ENCODE measurements around the gene KYAT1. TPM values are rescaled to one million over a fixed set of nuclear protein-coding genes. Genes with fewer than 3 reads are reported as not detected.

The KYAT1 gene
- total RNA-seq, 1 experiment from 2014 or later, result 27.6 TPM

- Histone ChIP-seq H3K4me3 (peak overlapping the region; percentile 96), H4K20me1 (ENCODE audit: insufficient read depth) (no peaks in the 10 kb centered on the region), H3K4me2 (peak overlapping the region; percentile 97), H3K27me3 (ENCODE audit: insufficient read depth, low read depth) (no peaks in the 10 kb centered on the region), H3F3A (ENCODE audit: insufficient read depth, low read depth) (peaks cover 11% of the 10 kb centered on the region; the same call in 1 of the 2 replicates), H3K9me2 (ENCODE audit: insufficient read depth) (no peaks in the 10 kb centered on the region), H3K4me1 (replicated peaks; ENCODE audit: insufficient read depth) (peaks cover 16% of the 10 kb centered on the region), H3K36me3 (ENCODE audit: low read depth) (0 out of 2 replicates have a peak, but pooled peaks cover 3% of the 10 kb centered on the region), H3K9me3 (ENCODE audit: insufficient read depth, low read depth) (no peaks in the 10 kb centered on the region), H3K79me2 (ENCODE audit: low read depth) (peaks cover 24% of the 10 kb centered on the region), H2AFZ (peak overlapping the region; percentile 99; the same call in 1 of the 2 replicates), H3K27ac (no peak overlapping the region)
- ChIA-PET CTCF (no interaction called here), POLR2A (ENCODE audit: unreplicated experiment) (no interaction called here)
- intact Hi-C loops (cut with micrococcal nuclease; ENCODE audit: unreplicated experiment), result loop anchor here (1.0 to 2.0 kb wide), 2 partner anchors 15 to 153 kb away; no protein-coding TSS in a partner anchor
- peak in 1 of 2 experiments; percentile 9 for DNase-seq
- TF ChIP-seq EZH2 (IDR thresholded peaks at IDR 0.05; ENCODE audit: low read depth) (no peak), CTCF (conservative IDR thresholded peaks at IDR 0.05) (no peak)
- no TSS peak for BruUV-seq (replicated peaks)
Measured at GRCh38 chr9:128787659-128788058, 94.1 kb downstream of the KYAT1 start.

- Histone ChIP-seq H3K4me2 (peak within 1 kb of the TSS; percentile 97), H4K20me1 (ENCODE audit: insufficient read depth) (no peaks in the 10 kb centered on the region), H3K27me3 (ENCODE audit: insufficient read depth, low read depth) (no peaks in the 10 kb centered on the region), H3K36me3 (ENCODE audit: low read depth) (0 out of 2 replicates have a peak, but pooled peaks cover 3% of the 10 kb centered on the region), H3K9me2 (ENCODE audit: insufficient read depth) (no peaks in the 10 kb centered on the region), H3K9me3 (ENCODE audit: insufficient read depth, low read depth) (no peaks in the 10 kb centered on the region), H3K79me2 (ENCODE audit: low read depth) (peaks cover 24% of the 10 kb centered on the region), H3K4me1 (replicated peaks; ENCODE audit: insufficient read depth) (peaks cover 16% of the 10 kb centered on the region), H3F3A (ENCODE audit: insufficient read depth, low read depth) (peaks cover 11% of the 10 kb centered on the region; the same call in 1 of the 2 replicates), H3K27ac (peak within 1 kb of the TSS; percentile 43), H3K4me3 (peak within 1 kb of the TSS; percentile 96), H2AFZ (peak within 1 kb of the TSS; percentile 99)
- ChIA-PET POLR2A (ENCODE audit: unreplicated experiment) (no interaction called here), CTCF (no interaction called here)
- no TSS peak for BruUV-seq (replicated peaks)
- DNase-seq, result peak; percentile 71 to 88
- intact Hi-C loops (cut with micrococcal nuclease; ENCODE audit: unreplicated experiment), result loop anchor here (1.0 to 2.0 kb wide), 2 partner anchors 15 to 152 kb away; no protein-coding TSS in a partner anchor
- TF ChIP-seq EZH2 (IDR thresholded peaks at IDR 0.05; ENCODE audit: low read depth) (no peak), CTCF (conservative IDR thresholded peaks at IDR 0.05) (no peak)
Measured at GRCh38 chr9:128786681-128787601, 94.8 kb downstream of the KYAT1 start, which contains the start of gene TBC1D13. TSS of gene TBC1D13 (plus strand) at chr9:128787253. CDS start at chr9:128787354, 101 bp downstream.

- H4K20me1 ChIP-seq (ENCODE audit: insufficient read depth), result no peaks in the 10 kb centered on the region
- POLR2A ChIA-PET (ENCODE audit: unreplicated experiment), result interaction anchor here (0.7 kb wide), 1 partner anchor 89 kb away, joined by 14 read pairs; no protein-coding TSS in a partner anchor
- no peaks in the 10 kb centered on the region for H3K27me3 ChIP-seq (ENCODE audit: insufficient read depth, low read depth)
- no peaks in the 10 kb centered on the region for H3K9me2 ChIP-seq (ENCODE audit: insufficient read depth)
- CTCF ChIA-PET, result interaction anchor here (0.6 kb wide), 1 partner anchor 26 kb away, joined by 6 read pairs; no protein-coding TSS in a partner anchor
- no peak overlapping the region for H3K27ac ChIP-seq
- 0 out of 2 replicates have a peak, but pooled peaks cover 3% of the 10 kb centered on the region for H3K36me3 ChIP-seq (ENCODE audit: low read depth)
- no peak for TF ChIP-seq CTCF (conservative IDR thresholded peaks at IDR 0.05)
- TF ChIP-seq EZH2 (IDR thresholded peaks at IDR 0.05; ENCODE audit: low read depth), result no peak
- intact Hi-C loops (cut with micrococcal nuclease; ENCODE audit: unreplicated experiment), result no loop called here
- peaks cover 24% of the 10 kb centered on the region for H3K79me2 ChIP-seq (ENCODE audit: low read depth)
- BruUV-seq (replicated peaks), result no TSS peak
- DNase-seq, result no peak
- peaks cover 11% of the 10 kb centered on the region; the same call in 1 of the 2 replicates for H3F3A ChIP-seq (ENCODE audit: insufficient read depth, low read depth)
- H2AFZ ChIP-seq, result no peak overlapping the region
- H3K4me3 ChIP-seq, result no peak overlapping the region
- no peak overlapping the region for H3K4me2 ChIP-seq
- H3K4me1 ChIP-seq (replicated peaks; ENCODE audit: insufficient read depth), result peaks cover 16% of the 10 kb centered on the region
- no peaks in the 10 kb centered on the region for H3K9me3 ChIP-seq (ENCODE audit: insufficient read depth, low read depth)
Measured at GRCh38 chr9:128785427-128785826, 96.3 kb downstream of the KYAT1 start.

Other genes with a start within 250 kb of the KYAT1 start
- gene DYNC2I2, start 225.1 kb downstream of the KYAT1 start, total RNA-seq (2021), result 225 and 263 TPM in 2 replicates
- 539 and 738 TPM in 2 replicates for gene SET, start 192.7 kb downstream of the KYAT1 start, total RNA-seq (2021)
- 5.5 and 9.1 TPM in 2 replicates for gene PKN3, start 179.4 kb downstream of the KYAT1 start, total RNA-seq (2021)
- gene ZDHHC12, start 157.8 kb downstream of the KYAT1 start, total RNA-seq (2021), result 102 and 133 TPM in 2 replicates
- 65.2 and 70.0 TPM in 2 replicates for gene ZER1, start 110.0 kb downstream of the KYAT1 start, total RNA-seq (2021)
- 38.2 and 41.9 TPM in 2 replicates for gene TBC1D13, start 94.7 kb downstream of the KYAT1 start, total RNA-seq (2021)
- 28.6 and 47.9 TPM in 2 replicates for gene ENDOG, start 63.5 kb downstream of the KYAT1 start, total RNA-seq (2021)
- gene SPOUT1, start 52.2 kb downstream of the KYAT1 start, total RNA-seq (2021), result 59.6 and 75.5 TPM in 2 replicates
- gene LRRC8A, start 183 bp upstream of the KYAT1 start, total RNA-seq (2021), result 90.3 and 95.7 TPM in 2 replicates
- 4.2 and 6.3 TPM in 2 replicates for gene PHYHD1, start 39.0 kb upstream of the KYAT1 start, total RNA-seq (2021)
- gene DOLK, start 65.7 kb upstream of the KYAT1 start, total RNA-seq (2021), result 18.0 and 19.0 TPM in 2 replicates
- 59.7 and 90.0 TPM in 2 replicates for gene NUP188, start 65.7 kb upstream of the KYAT1 start, total RNA-seq (2021)
- gene SH3GLB2, start 146.4 kb upstream of the KYAT1 start, total RNA-seq (2021), result 184 and 213 TPM in 2 replicates
- 40.7 and 48.2 TPM in 2 replicates for gene MIGA2, start 154.7 kb upstream of the KYAT1 start, total RNA-seq (2021)
- gene DOLPP1, start 199.2 kb upstream of the KYAT1 start, total RNA-seq (2021), result 21.5 and 24.4 TPM in 2 replicates
- 40.3 and 60.0 TPM in 2 replicates for gene CRAT, start 228.8 kb upstream of the KYAT1 start, total RNA-seq (2021)
- 182 and 197 TPM in 2 replicates for gene PTPA, start 229.5 kb upstream of the KYAT1 start, total RNA-seq (2021)

Measured in PC-9 (cell line).